Cardiac muscle cell (in vitro differentiated cells and primary cell): ENCODE data around the gene GLIPR2. TPM values are rescaled to one million over a fixed set of nuclear protein-coding genes. Genes with fewer than 3 reads are reported as not detected.

ENCODE experiments used
- DNase-seq, 2 donors: peaks; one replicate each; pipeline versions ENCODE4 v3.0.0 to v3.0.0-alpha.2; 2010 to 2017; ENCODE audit warnings: low read depth in 1 of 2, low spot score in 1 of 2
- H3K27ac ChIP-seq: fragments of 200-600 bp; sonication (generic); 2 replicates; pipeline ENCODE4 v1.5.1; 2016
- H3K27me3 ChIP-seq: fragments of 200-600 bp; sonication (generic); 2 replicates; pipeline ENCODE4 v1.6.0; 2016; ENCODE audit warnings: control low read depth
- H3K36me3 ChIP-seq: fragments of 200-600 bp; sonication (generic); 2 replicates; pipeline ENCODE4 v1.5.1; 2016; ENCODE audit warnings: control low read depth
- H3K4me1 ChIP-seq: fragments of 200-600 bp; sonication (generic); 2 replicates; pipeline ENCODE4 v1.8.1; 2017; ENCODE audit warnings: low read depth, mild to moderate bottlenecking, mixed run types
- H3K4me3 ChIP-seq: fragments of 200-600 bp; sonication (generic); 2 replicates; pipeline ENCODE4 v1.5.1; 2016; ENCODE audit warnings: mild to moderate bottlenecking
- H3K9me3 ChIP-seq: fragments of 200-600 bp; sonication (generic); 2 replicates; pipeline ENCODE4 v1.5.1; 2017; ENCODE audit warnings: low read depth, mild to moderate bottlenecking, control low read depth
- polyA plus RNA-seq: library from polyadenylated mRNA; unstranded; fragments of >200 nt; fragmentation: Nextera tagmentation; extraction: Ambion mirVana; gene quantifications from 2 replicates; pipeline ENCODE4 v1.2.1, GENCODE V29; 2016
- total RNA-seq: library from RNA; depleted of rRNA; stranded (reverse); fragments of >200 nt; gene quantifications from 2 replicates; pipeline ENCODE4 v1.2.3, GENCODE V29; 2016
- TF ChIP-seq, protein P1 (sequence below): IDR thresholded peaks from 2 replicates; pipeline ENCODE4 v1.5.1; 2012; ENCODE audit warnings: low read depth, mild to moderate bottlenecking, low read length

The GLIPR2 gene
- total and polyA plus RNA-seq, 2 experiments from 2014 or later: 3.2 to 15.1 TPM

DNA sequence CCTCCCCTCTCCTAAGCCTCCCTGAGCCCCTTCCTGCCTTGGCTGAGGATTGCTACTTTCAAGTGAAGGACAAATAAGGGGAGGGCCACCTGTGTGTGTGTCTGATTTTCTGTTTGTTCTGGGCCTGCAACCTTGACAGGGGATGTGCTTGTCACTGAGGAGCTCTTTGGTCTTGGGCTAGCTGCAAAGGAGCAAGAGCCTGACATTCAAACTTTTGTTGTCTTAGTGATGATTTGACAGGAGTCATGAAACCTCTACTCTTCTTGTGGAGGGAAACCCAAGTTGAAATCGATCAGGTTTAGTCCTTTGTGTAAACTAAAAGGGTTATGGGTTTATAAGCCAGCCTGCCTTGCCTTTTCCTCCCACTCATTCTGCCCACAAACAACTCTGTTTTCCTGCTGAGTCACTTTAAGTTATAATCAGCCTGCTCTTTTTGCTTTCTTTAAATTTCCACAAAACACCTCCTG, 71.0 kb downstream of the GLIPR2 start:
- H3K4me1 ChIP-seq: peaks cover 5% of the 10 kb centered on the region
- H3K4me3 ChIP-seq: no peak overlapping the region
- H3K9me3 ChIP-seq: no peaks in the 10 kb centered on the region
- no peaks in the 10 kb centered on the region for H3K27me3 ChIP-seq
- peak overlapping the region; percentile 24 for H3K27ac ChIP-seq
- DNase-seq: peak in 1 of 2 donors; percentile 53
- peaks cover 52% of the 10 kb centered on the region for H3K36me3 ChIP-seq
- TF ChIP-seq, protein P1, sequence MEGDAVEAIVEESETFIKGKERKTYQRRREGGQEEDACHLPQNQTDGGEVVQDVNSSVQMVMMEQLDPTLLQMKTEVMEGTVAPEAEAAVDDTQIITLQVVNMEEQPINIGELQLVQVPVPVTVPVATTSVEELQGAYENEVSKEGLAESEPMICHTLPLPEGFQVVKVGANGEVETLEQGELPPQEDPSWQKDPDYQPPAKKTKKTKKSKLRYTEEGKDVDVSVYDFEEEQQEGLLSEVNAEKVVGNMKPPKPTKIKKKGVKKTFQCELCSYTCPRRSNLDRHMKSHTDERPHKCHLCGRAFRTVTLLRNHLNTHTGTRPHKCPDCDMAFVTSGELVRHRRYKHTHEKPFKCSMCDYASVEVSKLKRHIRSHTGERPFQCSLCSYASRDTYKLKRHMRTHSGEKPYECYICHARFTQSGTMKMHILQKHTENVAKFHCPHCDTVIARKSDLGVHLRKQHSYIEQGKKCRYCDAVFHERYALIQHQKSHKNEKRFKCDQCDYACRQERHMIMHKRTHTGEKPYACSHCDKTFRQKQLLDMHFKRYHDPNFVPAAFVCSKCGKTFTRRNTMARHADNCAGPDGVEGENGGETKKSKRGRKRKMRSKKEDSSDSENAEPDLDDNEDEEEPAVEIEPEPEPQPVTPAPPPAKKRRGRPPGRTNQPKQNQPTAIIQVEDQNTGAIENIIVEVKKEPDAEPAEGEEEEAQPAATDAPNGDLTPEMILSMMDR: no peak

DNA sequence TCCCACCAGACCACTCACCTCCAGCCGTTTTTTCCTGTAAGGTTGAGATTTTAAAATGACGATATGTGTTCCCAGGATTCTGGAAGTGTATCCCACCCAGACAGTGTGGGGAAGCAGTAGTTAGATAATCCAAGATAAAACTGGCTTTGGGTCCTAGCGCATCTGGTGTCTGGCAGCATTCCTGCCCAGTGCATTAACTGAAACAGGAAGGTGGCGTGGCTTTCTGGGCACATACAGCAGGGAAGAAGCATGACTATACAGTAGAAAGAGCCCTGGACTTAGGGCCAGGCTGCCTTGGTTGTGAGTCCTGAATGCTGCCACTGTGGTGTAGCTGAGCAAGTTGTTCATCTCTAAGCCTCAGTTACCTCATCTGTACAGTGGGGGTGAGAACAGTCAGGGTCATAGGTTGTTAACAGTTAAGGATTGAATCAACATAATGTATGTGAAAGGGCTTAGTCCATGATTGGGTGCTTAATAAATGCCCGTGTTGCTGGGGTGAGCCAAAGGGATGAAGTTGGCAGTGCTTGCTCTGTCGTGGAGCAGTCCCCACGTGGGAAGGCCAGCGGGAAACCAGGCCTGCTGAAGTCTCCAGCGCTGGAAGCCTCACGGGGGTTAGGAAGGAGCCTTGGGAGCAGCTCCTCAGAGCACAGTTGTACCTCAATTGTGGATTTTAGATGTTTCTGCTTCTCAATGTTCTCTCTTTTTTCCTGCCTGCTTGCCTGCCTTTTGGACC, 72.2 kb downstream of the GLIPR2 start:
- Histone ChIP-seq H3K4me1 (peaks cover 5% of the 10 kb centered on the region), H3K36me3 (peaks cover 42% of the 10 kb centered on the region), H3K27ac (no peak overlapping the region), H3K27me3 (no peaks in the 10 kb centered on the region), H3K4me3 (no peak overlapping the region), H3K9me3 (no peaks in the 10 kb centered on the region)
- peak in 1 of 2 donors; percentile 40 for DNase-seq
- TF ChIP-seq, protein P1: no peak

DNA sequence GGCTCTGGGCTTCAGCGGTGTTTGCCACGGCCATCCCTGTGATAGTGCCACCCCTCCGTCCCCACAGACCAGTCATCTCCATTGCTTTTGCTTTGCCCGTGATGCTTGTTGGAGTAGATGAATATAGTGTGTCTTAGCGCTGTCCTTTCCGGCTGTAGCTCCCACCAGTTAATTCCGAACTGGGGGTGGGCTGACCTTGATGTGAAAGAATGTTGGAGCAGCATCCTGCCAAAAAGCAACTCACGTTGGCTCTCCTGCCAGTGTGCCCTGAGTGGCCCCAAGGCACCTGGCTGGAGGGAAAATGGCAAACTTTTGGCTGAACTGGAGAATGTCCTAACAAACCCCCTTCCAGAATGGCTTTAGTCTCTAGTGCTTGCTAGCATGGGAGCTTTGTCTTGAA, 74.2 kb downstream of the GLIPR2 start:
- no peak for DNase-seq
- H3K36me3 ChIP-seq: peaks cover 33% of the 10 kb centered on the region
- H3K9me3 ChIP-seq: no peaks in the 10 kb centered on the region
- TF ChIP-seq, protein P1: no peak
- H3K27ac ChIP-seq: no peak overlapping the region
- H3K27me3 ChIP-seq: no peaks in the 10 kb centered on the region
- no peak overlapping the region for H3K4me3 ChIP-seq
- H3K4me1 ChIP-seq: peaks cover 8% of the 10 kb centered on the region

DNA sequence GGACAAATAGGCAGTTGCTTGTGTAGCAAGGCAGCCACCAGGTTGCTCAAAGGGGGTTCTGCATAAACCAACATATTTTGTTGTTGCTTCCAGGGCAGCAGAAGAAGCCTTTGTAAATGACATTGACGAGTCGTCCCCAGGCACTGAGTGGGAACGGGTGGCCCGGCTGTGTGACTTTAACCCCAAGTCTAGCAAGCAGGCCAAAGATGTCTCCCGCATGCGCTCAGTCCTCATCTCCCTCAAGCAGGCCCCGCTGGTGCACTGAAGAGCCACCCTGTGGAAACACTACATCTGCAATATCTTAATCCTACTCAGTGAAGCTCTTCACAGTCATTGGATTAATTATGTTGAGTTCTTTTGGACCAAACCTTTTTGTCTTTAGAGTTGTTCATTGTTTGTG, 75.0 kb downstream of the GLIPR2 start:
- Histone ChIP-seq H3K36me3 (peaks cover 26% of the 10 kb centered on the region), H3K9me3 (no peaks in the 10 kb centered on the region), H3K27ac (no peak overlapping the region), H3K27me3 (no peaks in the 10 kb centered on the region), H3K4me3 (no peak overlapping the region), H3K4me1 (peaks cover 8% of the 10 kb centered on the region)
- DNase-seq: no peak
- TF ChIP-seq, protein P1: no peak

DNA sequence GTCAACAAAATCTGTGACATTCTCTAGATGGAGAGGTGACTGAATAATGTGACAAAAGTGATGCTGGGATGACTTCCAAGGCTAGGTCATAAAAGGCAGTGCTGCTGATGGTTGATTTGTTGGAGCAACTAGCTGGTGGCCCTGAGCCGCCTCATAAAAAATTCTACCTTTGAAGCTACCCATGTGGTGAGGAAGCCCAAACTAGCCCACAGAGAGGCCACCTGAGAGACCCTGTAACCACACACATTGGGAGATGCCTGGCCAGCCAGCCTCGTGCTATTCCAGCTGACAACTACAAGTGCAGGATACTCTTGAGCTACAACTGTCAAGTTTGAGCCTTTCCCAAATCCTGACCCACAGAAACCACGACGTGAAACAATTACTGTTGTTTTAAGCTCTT, 76.9 kb downstream of the GLIPR2 start:
- Histone ChIP-seq H3K4me1 (peaks cover 3% of the 10 kb centered on the region), H3K9me3 (no peaks in the 10 kb centered on the region), H3K36me3 (peaks cover 33% of the 10 kb centered on the region), H3K4me3 (no peak overlapping the region), H3K27me3 (no peaks in the 10 kb centered on the region), H3K27ac (peak overlapping the region; percentile 64)
- no peak for DNase-seq
- TF ChIP-seq, protein P1: no peak

Other genes starting within 250 kb of the GLIPR2 start
- not detected in 2 replicates for gene HRCT1, start 230.5 kb upstream of the GLIPR2 start, total RNA-seq
- gene HRCT1, start 230.5 kb upstream of the GLIPR2 start, polyA plus RNA-seq: not detected in 2 replicates
- gene SPAAR, start 227.2 kb upstream of the GLIPR2 start, total RNA-seq: 0.07 and 0.09 TPM in 2 replicates
- gene SPAAR, start 227.2 kb upstream of the GLIPR2 start, polyA plus RNA-seq: 0.15 TPM in 1 of 2 replicates, not detected in the other
- gene OR2S2, start 178.6 kb upstream of the GLIPR2 start, total RNA-seq: not detected in 2 replicates
- gene OR2S2, start 178.6 kb upstream of the GLIPR2 start, polyA plus RNA-seq: not detected in 2 replicates
- gene RECK, start 99.8 kb upstream of the GLIPR2 start, total RNA-seq: 6.4 and 8.5 TPM in 2 replicates
- gene RECK, start 99.8 kb upstream of the GLIPR2 start, polyA plus RNA-seq: 11.1 and 15.3 TPM in 2 replicates
- gene CCIN, start 32.7 kb downstream of the GLIPR2 start, total RNA-seq: 0.39 TPM in 1 of 2 replicates, not detected in the other
- not detected in 2 replicates for gene CCIN, start 32.7 kb downstream of the GLIPR2 start, polyA plus RNA-seq
- 236 TPM in 2 replicates for gene CLTA, start 54.2 kb downstream of the GLIPR2 start, total RNA-seq
- gene CLTA, start 54.2 kb downstream of the GLIPR2 start, polyA plus RNA-seq: 118 and 147 TPM in 2 replicates
- 9.5 and 16.7 TPM in 2 replicates for gene GNE, start 121.7 kb downstream of the GLIPR2 start, total RNA-seq
- 3.6 and 6.1 TPM in 2 replicates for gene GNE, start 121.7 kb downstream of the GLIPR2 start, polyA plus RNA-seq